GM12878 (cell line): ENCODE data around the gene ZNF202. TPM values are rescaled to one million over a fixed set of nuclear protein-coding genes. Genes with fewer than 3 reads are reported as not detected.

Experiments used
- ATAC-seq: fragments of 200-7000 bp; cut with Tn5 transposase; 3 replicates; pipeline ENCODE4 v1.9.1; 2020; ENCODE audit warnings: mild to moderate bottlenecking, moderate library complexity
- BruUV-seq: library from RNA; stranded (reverse); fragments of 400-500 nt; replicated peaks from 2 replicates; lab custom pipeline; 2021; lab: Mats Ljungman, UMichigan
- CTCF ChIA-PET: fragments of 300-600 bp; sonication (Branson Sonifier 250); formaldehyde crosslinking; extraction: SDS; loops from one replicate; lab custom pipeline; 2021; ENCODE audit warnings: inconsistent platforms; lab: Yijun Ruan, JAX
- POLR2A ChIA-PET: fragments of 350-600 bp; formaldehyde crosslinking; extraction: SDS; loops from one replicate; lab custom pipeline; 2021; ENCODE audit warnings: inconsistent platforms; lab: Charles Lee
- RAD21 ChIA-PET: fragments of 300-600 bp; sonication (Branson Sonifier 250); formaldehyde crosslinking; loops from one replicate; lab custom pipeline; 2023; ENCODE audit warnings: antibody characterized with exemption; ENCODE audit not compliant: unreplicated experiment; lab: Charles Lee
- SMC1A ChIA-PET: fragments of 300-600 bp; sonication (Branson Sonifier 250); formaldehyde crosslinking; loops from one replicate; lab custom pipeline; 2023; ENCODE audit not compliant: unreplicated experiment, uncharacterized antibody; lab: Charles Lee
- DNase-seq: peaks from one replicate; pipeline ENCODE4 v3.0.0-alpha.2; 2011; ENCODE audit warnings: low read depth, low spot score
- FAIRE-seq: peaks from 3 replicates; lab custom pipeline; 2011; peaks lifted over from hg19 to GRCh38; lab: Jason Lieb, UNC
- H2AFZ ChIP-seq: 2 replicates; pipeline ENCODE4 v1.6.0; 2011; ENCODE audit warnings: low read depth, low read length, control low read depth; ENCODE audit not compliant: control insufficient read depth
- H3K27ac ChIP-seq: 2 replicates; pipeline ENCODE4 v1.5.1; 2011; ENCODE audit warnings: control low read depth; ENCODE audit not compliant: control insufficient read depth, insufficient read depth
- H3K27me3 ChIP-seq, 2 experiments: replicated peaks in 1 of 2; 2 replicates each; pipeline versions ENCODE4 v1.6.0 to v1.6.1; 2011; ENCODE audit warnings: low read length in 1 of 2; ENCODE audit not compliant: control insufficient read depth in 2 of 2, insufficient read depth in 2 of 2
- H3K36me3 ChIP-seq, 2 experiments: 2 replicates each; pipeline ENCODE4 v1.5.1; 2011; ENCODE audit warnings: low read length in 1 of 2; ENCODE audit not compliant: control insufficient read depth in 2 of 2, insufficient read depth in 2 of 2
- H3K4me1 ChIP-seq: 2 replicates; pipeline ENCODE4 v1.6.1; 2011; ENCODE audit warnings: mild to moderate bottlenecking, low read length, moderate library complexity, mixed read lengths; ENCODE audit not compliant: control insufficient read depth, insufficient read depth
- H3K4me2 ChIP-seq: 2 replicates; pipeline ENCODE4 v1.6.0; 2011; ENCODE audit warnings: control low read depth; ENCODE audit not compliant: control insufficient read depth, insufficient read depth
- H3K4me3 ChIP-seq: fragments of 200-600 bp; sonication (generic); 2 replicates; pipeline ENCODE4 v1.5.1; 2016
- H3K79me2 ChIP-seq: 2 replicates; pipeline ENCODE4 v1.6.0; 2011; ENCODE audit warnings: low read length; ENCODE audit not compliant: control insufficient read depth, insufficient read depth
- H3K9ac ChIP-seq: 2 replicates; pipeline ENCODE4 v1.8.0; 2011; ENCODE audit warnings: low read length, control low read depth, mixed read lengths; ENCODE audit not compliant: control insufficient read depth, insufficient read depth
- H3K9me3 ChIP-seq: replicated peaks from 3 replicates; pipeline ENCODE4 v1.5.1; 2011; ENCODE audit warnings: mild to moderate bottlenecking, low read length; ENCODE audit not compliant: control insufficient read depth, insufficient read depth
- H4K20me1 ChIP-seq: 2 replicates; pipeline ENCODE4 v1.6.0; 2011; ENCODE audit not compliant: control insufficient read depth, insufficient read depth
- BACH1 ChIP-seq: fragments of 450-650 bp; IDR thresholded peaks from 2 replicates; pipeline ENCODE4 v1.6.1; 2017; ENCODE audit warnings: mild to moderate bottlenecking, borderline replicate concordance
- CBFB ChIP-seq: IDR thresholded peaks from 2 replicates; pipeline ENCODE4 v1.6.1; 2016; ENCODE audit warnings: antibody characterized with exemption, low read depth
- GATAD2B ChIP-seq: fragments of 450-650 bp; conservative IDR thresholded peaks from 2 replicates; pipeline ENCODE4 v1.6.1; 2017; ENCODE audit warnings: low read depth, mild to moderate bottlenecking, moderate library complexity
- IKZF2 ChIP-seq, 2 experiments: fragments of 450-650 bp; IDR thresholded peaks; 2 replicates each; pipeline ENCODE4 v1.6.1; 2017; ENCODE audit warnings: mild to moderate bottlenecking in 2 of 2, moderate library complexity in 2 of 2
- JUND ChIP-seq: IDR thresholded peaks from 2 replicates; pipeline ENCODE4 v1.6.1; 2012; ENCODE audit warnings: low read depth, mild to moderate bottlenecking, low read length, improper control_type of control experiment, moderate library complexity
- KLF5 ChIP-seq: fragments of 450-650 bp; IDR thresholded peaks from 2 replicates; pipeline ENCODE4 v1.6.1; 2014; ENCODE audit warnings: mild to moderate bottlenecking; ENCODE audit not compliant: partially characterized antibody
- MXI1 ChIP-seq: fragments of 150-350 bp; IDR thresholded peaks from 2 replicates; pipeline ENCODE4 v1.6.1; 2011; ENCODE audit warnings: low read depth, mild to moderate bottlenecking, inconsistent platforms, low read length, improper control_type of control experiment
- NRF1 ChIP-seq: conservative IDR thresholded peaks from 2 replicates; pipeline ENCODE4 v1.6.1; 2011; ENCODE audit warnings: mild to moderate bottlenecking, low read depth, low read length, improper control_type of control experiment
- RCOR1 ChIP-seq: conservative IDR thresholded peaks from 2 replicates; pipeline ENCODE4 v1.6.1; 2012; ENCODE audit warnings: low read depth, low read length, improper control_type of control experiment
- SIN3A ChIP-seq: IDR thresholded peaks from 2 replicates; pipeline ENCODE4 v1.6.1; 2012; ENCODE audit warnings: low read depth, low read length, improper control_type of control experiment
- SMARCA5 ChIP-seq: fragments of 450-650 bp; IDR thresholded peaks from 2 replicates; pipeline ENCODE4 v1.6.1; 2017; ENCODE audit warnings: mild to moderate bottlenecking
- ZSCAN29 ChIP-seq: fragments of 450-650 bp; IDR thresholded peaks from 2 replicates; pipeline ENCODE4 v1.6.1; 2017; ENCODE audit warnings: mild to moderate bottlenecking, moderate library complexity
- WGBS: methylation state at CpG from one replicate; pipeline ENCODE4 v1.1.6; 2016; ENCODE audit warnings: low lambda C conversion rate; ENCODE audit not compliant: insufficient replicate concordance, insufficient coverage; ENCODE audit errors: missing lambda C conversion rate; 5-methylcytosine and 5-hydroxymethylcytosine counted together
- in situ Hi-C: fragments of 300-500 bp; cut with MboI; formaldehyde crosslinking; loops from 9 replicates; pipeline ENCODE4 v1.14.3; 2018; ENCODE audit warnings: mixed read lengths
- intact Hi-C: fragments of 100-400 bp; cut with micrococcal nuclease; formaldehyde crosslinking; loops from one replicate; pipeline ENCODE4 v1.14.2; 2022; ENCODE audit not compliant: unreplicated experiment
- polyA plus RNA-seq, 11 experiments: library from polyadenylated mRNA; depleted of rRNA in 4 of 11; unstranded in 6 of 11; stranded (reverse) in 5 of 11; fragments of >200 nt; fragmentation: Nextera tagmentation in 4 of 11; fragmentation: Illumina TruSeq in 1 of 11; extraction: Ambion mirVana in 4 of 11; extraction: Trizol in 1 of 11; gene quantifications; 1 replicate in 1 of 11; 2 replicates in 10 of 11; pipeline versions ENCODE4 v1.2.1 to v1.2.3, GENCODE V29; 2011 to 2016; ENCODE audit warnings: inconsistent platforms in 2 of 11, missing spikeins in 2 of 11, low read depth in 1 of 11
- total RNA-seq, 4 experiments: library from RNA; depleted of rRNA in 3 of 4; stranded (reverse); fragments of >200 nt in 3 of 4; fragmentation: Illumina TruSeq in 1 of 4; extraction: Trizol in 1 of 4; gene quantifications; 2 replicates each; pipeline versions ENCODE4 v1.2.1 to v1.2.3, GENCODE V29; 2013 to 2021

The ZNF202 gene
- total and polyA plus RNA-seq, 10 of the 15 experiments (the other 5 are each of a cell fraction or from before 2014, with no cell fraction given): 2.6 to 13.6 (median 12.2) TPM

DNA sequence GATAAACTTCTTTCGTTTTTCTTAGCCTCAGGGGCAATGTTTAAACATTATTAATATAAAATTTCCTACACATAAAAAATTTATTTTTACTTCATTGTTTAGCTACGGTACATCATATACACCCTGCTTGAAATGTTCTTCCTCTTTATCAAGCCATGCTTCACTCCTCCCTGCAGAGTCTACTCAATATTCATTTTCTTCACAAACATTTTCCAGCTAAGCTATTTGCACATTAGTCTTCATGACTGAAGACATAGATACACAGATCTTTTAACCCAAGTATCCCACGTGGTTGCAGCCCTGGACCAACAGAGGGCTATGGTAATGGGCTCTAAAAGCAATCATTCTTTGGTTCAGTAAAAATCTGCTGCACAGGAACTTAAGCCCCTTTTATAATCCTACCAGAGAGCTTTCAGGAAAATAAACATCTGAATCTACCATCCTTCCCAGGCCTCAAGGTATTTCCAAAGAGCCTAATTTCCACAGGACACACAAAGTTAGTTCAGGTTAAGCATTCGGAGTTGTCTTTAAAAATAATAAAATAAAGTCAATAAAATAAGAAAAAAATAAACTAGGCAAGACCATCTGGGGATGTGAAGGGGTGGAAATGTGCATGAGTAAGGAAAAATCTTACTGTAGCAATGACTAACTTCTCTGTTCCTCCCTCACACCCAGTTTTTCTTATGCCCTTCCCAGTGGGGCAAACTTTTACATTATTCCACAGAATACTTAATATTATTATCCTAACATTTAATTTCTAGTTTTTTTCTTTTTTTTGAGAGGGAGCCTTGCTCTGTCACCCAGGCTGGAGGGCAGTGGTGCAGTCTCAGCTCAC, 34.5 kb upstream of the ZNF202 start:
- no peaks in the 10 kb centered on the region for H3K36me3 ChIP-seq
- no peaks in the 10 kb centered on the region for H3K79me2 ChIP-seq
- under 1% methylated on average over 4 of the region's 4 CpGs for WGBS
- DNase-seq (no peak), FAIRE-seq (no peak), ATAC-seq (no peak)
- no peak overlapping the region for H2AFZ ChIP-seq
- POLR2A ChIA-PET: no interaction called here
- H3K9ac ChIP-seq: no peak overlapping the region
- no peak overlapping the region for H3K4me2 ChIP-seq
- CTCF ChIA-PET: no interaction called here
- intact Hi-C loops (no loop called here), in situ Hi-C loops (no loop called here)
- H3K4me1 ChIP-seq: no peaks in the 10 kb centered on the region
- no peaks in the 10 kb centered on the region for H4K20me1 ChIP-seq
- SMC1A ChIA-PET: no interaction called here
- BruUV-seq: no TSS peak
- H3K27ac ChIP-seq: no peak overlapping the region
- no peak overlapping the region for H3K4me3 ChIP-seq
- no peaks in the 10 kb centered on the region; the same call in 2 of the 3 replicates for H3K9me3 ChIP-seq
- RAD21 ChIA-PET: interaction anchor here (0.6 kb wide), 1 partner anchor 626 kb away, joined by 3 read pairs; no protein-coding TSS in a partner anchor
- no peaks in the 10 kb centered on the region for H3K27me3 ChIP-seq
- no peak for TF ChIP-seq BACH1
- no peak for TF ChIP-seq MXI1
- no peak for TF ChIP-seq GATAD2B
- no peak for TF ChIP-seq ZSCAN29
- TF ChIP-seq IKZF2 (IDR thresholded peaks at IDR 0.05): no peak
- no peak for TF ChIP-seq RCOR1
- no peak for TF ChIP-seq SMARCA5
- TF ChIP-seq SIN3A: no peak
- no peak for TF ChIP-seq KLF5
- TF ChIP-seq JUND: no peak
- no peak for TF ChIP-seq CBFB
- TF ChIP-seq NRF1: no peak
- TF ChIP-seq, all 136 proteins: peak for 0
